H9 (cell line): Measurements from ENCODE around the gene TET3. TPM values are rescaled to one million over a fixed set of nuclear protein-coding genes. Genes with fewer than 3 reads are reported as not detected.

Experiments used
- DNase-seq: peaks from one replicate; pipeline ENCODE4 v3.0.0-alpha.2; 2017
- H2AFZ ChIP-seq: one replicate; pipeline ENCODE4 v1.6.1; 2013; ENCODE audit warnings: mild to moderate bottlenecking, low read length, control low read depth, moderate library complexity
- H2AK5ac ChIP-seq: 2 replicates; pipeline ENCODE4 v1.6.1; 2013; ENCODE audit warnings: low read length, control low read depth, mixed read lengths; ENCODE audit not compliant: insufficient read length
- H2BK120ac ChIP-seq: one replicate; pipeline ENCODE4 v1.6.1; 2013; ENCODE audit warnings: low read depth, mild to moderate bottlenecking, low read length, control low read depth, inconsistent platforms; ENCODE audit not compliant: poor library complexity, severe bottlenecking
- H2BK12ac ChIP-seq: 2 replicates; pipeline ENCODE4 v1.6.1; 2013; ENCODE audit warnings: low read length, control low read depth, mixed read lengths, low read depth; ENCODE audit not compliant: insufficient read length
- H2BK15ac ChIP-seq: 2 replicates; pipeline ENCODE4 v1.6.1; 2013; ENCODE audit warnings: low read depth, low read length, control low read depth
- H2BK20ac ChIP-seq: one replicate; pipeline ENCODE4 v1.6.1; 2013; ENCODE audit warnings: low read depth, mild to moderate bottlenecking, low read length, control low read depth, inconsistent platforms; ENCODE audit not compliant: poor library complexity, severe bottlenecking
- H2BK5ac ChIP-seq: 2 replicates; pipeline ENCODE4 v1.6.1; 2013; ENCODE audit warnings: low read length, control low read depth, mixed read lengths; ENCODE audit not compliant: insufficient read length
- H3K14ac ChIP-seq: 2 replicates; pipeline ENCODE4 v1.6.1; 2013; ENCODE audit warnings: low read length, control low read depth; ENCODE audit not compliant: insufficient read depth
- H3K18ac ChIP-seq: 2 replicates; pipeline ENCODE4 v1.6.1; 2013; ENCODE audit warnings: low read depth, mild to moderate bottlenecking, mixed read lengths, low read length, control low read depth; ENCODE audit not compliant: insufficient read length
- H3K23ac ChIP-seq: 2 replicates; pipeline ENCODE4 v1.6.1; 2013; ENCODE audit warnings: low read length, control low read depth, mixed read lengths, low read depth; ENCODE audit not compliant: insufficient read length
- H3K23me2 ChIP-seq: 2 replicates; pipeline ENCODE4 v1.6.1; 2013; ENCODE audit warnings: low read depth, mild to moderate bottlenecking, mixed read lengths, low read length, control low read depth; ENCODE audit not compliant: insufficient read length, poor library complexity, severe bottlenecking
- H3K27ac ChIP-seq: 2 replicates; pipeline ENCODE4 v1.5.1; 2013; ENCODE audit warnings: low read length, control low read depth, mixed read lengths, low read depth; ENCODE audit not compliant: insufficient read length
- H3K27me3 ChIP-seq: 2 replicates; pipeline ENCODE4 v1.6.1; 2013; ENCODE audit warnings: low read length, control low read depth, inconsistent platforms; ENCODE audit not compliant: insufficient read depth
- H3K4ac ChIP-seq: 2 replicates; pipeline ENCODE4 v1.6.1; 2013; ENCODE audit warnings: low read depth, mild to moderate bottlenecking, control low read depth, inconsistent platforms, low read length, moderate library complexity
- H3K4me1 ChIP-seq: 2 replicates; pipeline ENCODE4 v1.6.1; 2013; ENCODE audit warnings: low read length, control low read depth, inconsistent platforms; ENCODE audit not compliant: insufficient read depth
- H3K4me2 ChIP-seq: 2 replicates; pipeline ENCODE4 v1.6.1; 2013; ENCODE audit warnings: low read length, control low read depth, mixed read lengths; ENCODE audit not compliant: insufficient read length, insufficient read depth
- H3K56ac ChIP-seq: 2 replicates; pipeline ENCODE4 v1.6.1; 2013; ENCODE audit warnings: low read depth, mild to moderate bottlenecking, mixed read lengths, low read length, control low read depth; ENCODE audit not compliant: insufficient read length
- H3K79me1 ChIP-seq: 2 replicates; pipeline ENCODE4 v1.6.1; 2013; ENCODE audit warnings: low read depth, mild to moderate bottlenecking, moderate library complexity, low read length, control low read depth, inconsistent platforms; ENCODE audit not compliant: insufficient read depth, poor library complexity, severe bottlenecking
- H3K79me2 ChIP-seq: 2 replicates; pipeline ENCODE4 v1.6.1; 2013; ENCODE audit warnings: low read length, control low read depth, inconsistent platforms; ENCODE audit not compliant: insufficient read depth
- H3K9ac ChIP-seq: 2 replicates; pipeline ENCODE4 v1.6.1; 2013; ENCODE audit warnings: low read length, control low read depth, mixed read lengths; ENCODE audit not compliant: insufficient read length; ENCODE audit errors: extremely low read depth
- H3K9me3 ChIP-seq: one replicate; pipeline ENCODE4 v1.6.1; 2013; ENCODE audit warnings: low read depth, low read length, inconsistent platforms; ENCODE audit not compliant: control insufficient read depth
- H3T11ph ChIP-seq: one replicate; pipeline ENCODE4 v1.6.1; 2013; ENCODE audit warnings: mild to moderate bottlenecking, low read length, control low read depth, inconsistent platforms
- H4K20me1 ChIP-seq: one replicate; pipeline ENCODE4 v1.6.1; 2013; ENCODE audit not compliant: control insufficient read depth, insufficient read length, insufficient read depth
- H4K5ac ChIP-seq: 2 replicates; pipeline ENCODE4 v1.6.1; 2013; ENCODE audit warnings: low read depth, mild to moderate bottlenecking, mixed read lengths, low read length, control low read depth; ENCODE audit not compliant: insufficient read length
- H4K8ac ChIP-seq: replicated peaks from 2 replicates; pipeline ENCODE4 v1.6.1; 2013; ENCODE audit warnings: low read length, control low read depth, mixed read lengths, low read depth; ENCODE audit not compliant: insufficient read length
- H4K91ac ChIP-seq: 2 replicates; pipeline ENCODE4 v1.6.1; 2013; ENCODE audit warnings: low read depth, mild to moderate bottlenecking, moderate library complexity, mixed read lengths, low read length, control low read depth; ENCODE audit not compliant: insufficient read length
- H3K27ac Mint-ChIP-seq, 3 experiments: 2 replicates in 2 of 3; 3 replicates in 1 of 3; pipeline ENCODE4 v1.8.0; 2020 to 2021; ENCODE audit warnings: mixed read lengths in 3 of 3, mild to moderate bottlenecking in 1 of 3, moderate library complexity in 1 of 3
- H3K27me3 Mint-ChIP-seq: 2 replicates; pipeline ENCODE4 v1.8.0; 2021; ENCODE audit warnings: low read depth, mild to moderate bottlenecking, moderate library complexity, mixed read lengths
- H3K36me3 Mint-ChIP-seq, 3 experiments: 2 replicates in 2 of 3; 3 replicates in 1 of 3; pipeline ENCODE4 v1.8.0; 2020 to 2021; ENCODE audit warnings: low read depth in 3 of 3, mixed read lengths in 3 of 3; ENCODE audit not compliant: insufficient read depth in 1 of 3
- H3K4me1 Mint-ChIP-seq, 2 experiments: 2 replicates each; pipeline ENCODE4 v1.8.0; 2020; ENCODE audit warnings: mixed read lengths in 2 of 2
- H3K4me3 Mint-ChIP-seq, 2 experiments: 2 replicates in 1 of 2; 3 replicates in 1 of 2; pipeline ENCODE4 v1.8.0; 2020 to 2021; ENCODE audit warnings: mild to moderate bottlenecking in 2 of 2, mixed read lengths in 2 of 2, moderate library complexity in 1 of 2
- H3K9me3 Mint-ChIP-seq, 2 experiments: 2 replicates in 1 of 2; 3 replicates in 1 of 2; pipeline ENCODE4 v1.8.0; 2020; ENCODE audit warnings: mild to moderate bottlenecking in 2 of 2, mixed read lengths in 2 of 2, moderate library complexity in 1 of 2
- CTCF ChIP-seq: fragments of 200-600 bp; sonication (generic); conservative IDR thresholded peaks from 3 replicates; pipeline ENCODE4 v1.8.0; 2021; ENCODE audit warnings: antibody characterized with exemption, mild to moderate bottlenecking
- WGBS: extraction: QIAGEN DNeasy Blood & Tissue Kit; methylation state at CpG from one replicate; pipeline ENCODE4 v1.1.7; 2013; ENCODE audit warnings: missing lambda C conversion rate, low lambda C conversion rate, mixed read lengths; ENCODE audit not compliant: insufficient read length; ENCODE audit errors: extremely low coverage; 5-methylcytosine and 5-hydroxymethylcytosine counted together
- total RNA-seq: library from RNA; stranded (reverse); gene quantifications from 2 replicates; pipeline ENCODE4 v1.2.1, GENCODE V29; 2021

The TET3 gene
- total RNA-seq, 1 experiment from 2014 or later, result 24.7 TPM

DNA sequence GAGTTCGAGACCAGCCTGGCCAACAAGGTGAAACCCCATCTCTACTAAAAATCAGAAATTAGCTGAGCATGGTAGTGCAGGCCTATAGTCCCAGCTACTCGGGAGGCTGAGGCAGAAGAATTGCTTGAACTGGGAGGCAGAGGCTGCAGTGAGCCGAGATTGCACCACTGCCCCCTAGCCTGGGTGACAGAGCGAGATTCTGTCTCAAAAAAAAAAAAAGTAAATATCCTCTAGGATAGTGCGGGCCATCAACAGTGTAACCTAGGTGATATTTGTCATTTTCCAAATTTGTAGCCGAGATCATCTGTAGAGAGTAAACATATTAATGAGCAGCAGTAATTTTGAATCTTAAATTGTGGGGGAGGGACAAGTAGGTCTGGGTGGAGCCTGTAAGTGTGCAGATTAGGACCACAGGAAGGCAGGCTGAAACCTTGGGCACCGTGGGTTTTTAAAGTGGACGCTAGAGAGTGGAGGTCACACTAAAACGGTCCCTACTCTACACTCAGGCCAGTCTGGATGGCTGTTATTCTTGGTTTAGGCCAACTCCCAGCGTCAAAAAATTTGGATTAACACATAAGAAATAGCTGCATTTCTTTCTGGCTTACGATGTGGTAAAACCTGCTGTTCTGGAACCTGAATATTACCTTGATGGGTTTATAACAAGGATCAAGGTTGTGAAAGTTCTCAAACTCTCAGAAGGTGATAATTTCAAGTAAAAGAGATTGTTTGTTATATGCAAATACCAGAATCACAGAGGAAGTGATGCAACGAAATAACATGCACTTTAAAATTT is 22.7 kb upstream of the TET3 start:
- Histone ChIP-seq H3K9ac (no peak overlapping the region), H3K27me3 (no peaks in the 10 kb centered on the region), H2BK12ac (no peak overlapping the region), H3K4me2 (no peak overlapping the region), H3K4ac (no peak overlapping the region), H3K4me1 (no peaks in the 10 kb centered on the region), H3K14ac (no peak overlapping the region), H2BK15ac (no peak overlapping the region), H3K9me3 (no peaks in the 10 kb centered on the region), H4K20me1 (no peaks in the 10 kb centered on the region), H4K91ac (no peak overlapping the region), H2BK5ac (no peak overlapping the region), H2BK20ac (no peak overlapping the region), H3K79me1 (no peaks in the 10 kb centered on the region), H4K5ac (no peak overlapping the region), H3K18ac (no peak overlapping the region), H3T11ph (no peak overlapping the region), H2AK5ac (no peak overlapping the region), H4K8ac (no peak overlapping the region), H3K79me2 (no peaks in the 10 kb centered on the region), H2BK120ac (no peak overlapping the region), H2AFZ (no peak overlapping the region), H3K23me2 (no peaks in the 10 kb centered on the region), H3K27ac (no peak overlapping the region), H3K23ac (no peak overlapping the region), H3K56ac (no peak overlapping the region)
- H3K9me3 Mint-ChIP-seq, result no peaks in the 10 kb centered on the region
- no peak for DNase-seq
- no peaks in the 10 kb centered on the region for H3K4me1 Mint-ChIP-seq
- peak; percentile 43; the same call in 2 of the 3 replicates for TF ChIP-seq CTCF
- H3K27ac Mint-ChIP-seq, result no peak overlapping the region
- no peak overlapping the region for H3K4me3 Mint-ChIP-seq
- no CpG with 5 or more reads among the region's 12 CpGs for whole genome bisulfite sequencing
- H3K27me3 Mint-ChIP-seq, result peaks cover 11% of the 10 kb centered on the region; the same call in 1 of the 2 replicates
- H3K36me3 Mint-ChIP-seq, result peaks cover 15 to 26% (median 24%) of the 10 kb centered on the region in 3 experiments; a peak in 6 of 7 replicates
